K562 (cell line): ENCODE data around the gene DBF4B. TPM values are rescaled to one million over a fixed set of nuclear protein-coding genes. Genes with fewer than 3 reads are reported as not detected.

Experiments used
- ATAC-seq: fragments of 200-7000 bp; cut with Tn5 transposase; 3 replicates; pipeline ENCODE4 v1.9.1; 2020; ENCODE audit warnings: moderate library complexity
- BruUV-seq: library from RNA; stranded (reverse); fragments of 400-500 nt; replicated peaks from 2 replicates; lab custom pipeline; 2021; lab: Mats Ljungman, UMichigan
- CTCF ChIA-PET: fragments of 300-600 bp; formaldehyde crosslinking; extraction: SDS; loops from one replicate; lab custom pipeline; 2021; ENCODE audit warnings: low intra/inter-chr PET ratio; lab: Yijun Ruan, JAX
- POLR2A ChIA-PET: fragments of 300-600, 350-650 bp; sonication (Branson Sonifier 250); formaldehyde crosslinking; extraction: SDS; loops from one replicate; lab custom pipeline; 2021; ENCODE audit warnings: antibody characterized with exemption, inconsistent platforms; lab: Yijun Ruan, JAX
- DNase-seq, 4 experiments: peaks; one replicate each; pipeline versions ENCODE4 v3.0.0 to v3.0.0-alpha.2; 2011 to 2018; ENCODE audit warnings: low spot score in 3 of 4, mixed read lengths in 3 of 4; ENCODE audit errors: extremely low read depth in 1 of 4
- FAIRE-seq: peaks from 2 replicates; lab custom pipeline; 2011; peaks lifted over from hg19 to GRCh38; lab: Jason Lieb, UNC
- H2AFZ ChIP-seq: 2 replicates; pipeline ENCODE4 v1.6.0; 2011; ENCODE audit warnings: low read depth, low read length, control low read depth, inconsistent platforms
- H3K27ac ChIP-seq: fragments of 200-600 bp; 3 replicates; pipeline ENCODE4 v1.8.0; 2011; ENCODE audit warnings: low read depth, mild to moderate bottlenecking, control low read depth, inconsistent platforms, low read length, moderate library complexity, mixed read lengths; ENCODE audit errors: extremely low read depth
- H3K27me3 ChIP-seq, 2 experiments: fragments of 300-600 bp in 1 of 2; 2 replicates in 1 of 2; 3 replicates in 1 of 2; pipeline versions ENCODE4 v1.6.0 to v1.8.0; 2011; ENCODE audit warnings: inconsistent platforms in 2 of 2, low read length in 2 of 2, mild to moderate bottlenecking in 1 of 2, mixed read lengths in 1 of 2, moderate library complexity in 1 of 2; ENCODE audit not compliant: control insufficient read depth in 2 of 2, insufficient read depth in 2 of 2
- H3K36me3 ChIP-seq: fragments of 300-600 bp; 3 replicates; pipeline ENCODE4 v1.8.0; 2011; ENCODE audit warnings: mild to moderate bottlenecking, low read length, inconsistent platforms; ENCODE audit not compliant: control insufficient read depth, insufficient read depth
- H3K4me1 ChIP-seq, 2 experiments: fragments of 200-600 bp in 1 of 2; replicated peaks in 1 of 2; 2 replicates in 1 of 2; 3 replicates in 1 of 2; pipeline versions ENCODE4 v1.5.1 to v1.8.0; 2011; ENCODE audit warnings: inconsistent platforms in 2 of 2, low read length in 2 of 2, mild to moderate bottlenecking in 1 of 2, mixed read lengths in 1 of 2, moderate library complexity in 1 of 2; ENCODE audit not compliant: control insufficient read depth in 2 of 2, insufficient read depth in 2 of 2
- H3K4me2 ChIP-seq: 2 replicates; pipeline ENCODE4 v1.6.1; 2011; ENCODE audit warnings: low read length, control low read depth, inconsistent platforms, mixed read lengths; ENCODE audit not compliant: insufficient read depth
- H3K4me3 ChIP-seq: fragments of 200-600 bp; sonication (generic), shearing (Covaris generic); 2 replicates; pipeline ENCODE4 v1.5.1; 2016; ENCODE audit warnings: control low read depth, inconsistent platforms
- H3K79me2 ChIP-seq: fragments of 200-600 bp; 3 replicates; pipeline ENCODE4 v1.8.0; 2011; ENCODE audit warnings: low read length, inconsistent platforms; ENCODE audit not compliant: control insufficient read depth, insufficient read depth
- H3K9ac ChIP-seq, 2 experiments: 2 replicates each; pipeline versions ENCODE4 v1.6.0 to v1.6.1; 2011; ENCODE audit warnings: low read depth in 2 of 2, low read length in 2 of 2, control low read depth in 1 of 2, inconsistent platforms in 1 of 2, mild to moderate bottlenecking in 1 of 2, mixed read lengths in 1 of 2; ENCODE audit not compliant: insufficient read depth in 1 of 2
- H3K9me1 ChIP-seq: one replicate; pipeline ENCODE4 v1.6.0; 2011; ENCODE audit warnings: inconsistent platforms, mild to moderate bottlenecking, low read length, moderate library complexity; ENCODE audit not compliant: control insufficient read depth, insufficient read depth
- H3K9me3 ChIP-seq: replicated peaks from 2 replicates; pipeline ENCODE4 v1.5.1; 2011; ENCODE audit warnings: low read depth, low read length, inconsistent platforms; ENCODE audit not compliant: control insufficient read depth, insufficient read depth
- H4K20me1 ChIP-seq: replicated peaks from 2 replicates; pipeline ENCODE4 v1.6.1; 2011; ENCODE audit warnings: low read length, inconsistent platforms, mixed read lengths; ENCODE audit not compliant: control insufficient read depth, insufficient read depth
- ATF6 ChIP-seq: sonication (generic); formaldehyde crosslinking; IDR thresholded peaks from 2 replicates; pipeline ENCODE4 v1.4.0; 2020; ENCODE audit warnings: mild to moderate bottlenecking, missing genetic modification reagents
- CBFA2T2 ChIP-seq: fragments of 450-650 bp; conservative IDR thresholded peaks from 2 replicates; pipeline ENCODE4 v1.6.1; 2017; ENCODE audit warnings: mild to moderate bottlenecking
- ESRRA ChIP-seq: fragments of 450-650 bp; IDR thresholded peaks from 2 replicates; pipeline ENCODE4 v1.6.1; 2014; ENCODE audit warnings: low read depth, mild to moderate bottlenecking, moderate library complexity, borderline replicate concordance
- KDM5B ChIP-seq: fragments of 200-600 bp; sonication (generic); IDR thresholded peaks from 2 replicates; pipeline ENCODE4 v1.6.1; 2012; ENCODE audit warnings: low read depth, mild to moderate bottlenecking, moderate library complexity, low read length, control low read depth, inconsistent platforms; ENCODE audit not compliant: insufficient replicate concordance
- MAFF ChIP-seq: IDR thresholded peaks from 2 replicates; pipeline ENCODE4 v1.6.1; 2012; ENCODE audit warnings: low read length, improper control_type of control experiment
- RAD21 ChIP-seq, 2 experiments: fragments of 250-450 bp in 1 of 2; fragments of 450-650 bp in 1 of 2; sonication (Bioruptor Pico) in 1 of 2; formaldehyde crosslinking in 1 of 2; IDR thresholded peaks in 1 of 2; conservative IDR thresholded peaks in 1 of 2; 2 replicates each; pipeline versions ENCODE4 v1.4.0 to v1.8.0; 2020 to 2022; ENCODE audit warnings: mild to moderate bottlenecking in 2 of 2, moderate library complexity in 1 of 2
- ZNF146 ChIP-seq: IDR thresholded peaks from one replicate; pipeline ENCODE4 v1.6.1; 2018; ENCODE audit warnings: missing compliant biosample characterization; ENCODE audit not compliant: unreplicated experiment
- WGBS: fragments of 100-300 bp; shearing (Covaris generic); methylation state at CpG from one replicate; pipeline ENCODE4 v1.1.6; 2016; ENCODE audit warnings: low coverage, mixed read lengths; ENCODE audit not compliant: insufficient coverage; ENCODE audit errors: missing lambda C conversion rate; 5-methylcytosine and 5-hydroxymethylcytosine counted together
- in situ Hi-C: fragments of 300-500 bp; cut with MboI; formaldehyde crosslinking; loops from 4 replicates; pipeline ENCODE4 v1.15.0; 2018; ENCODE audit warnings: inconsistent platforms, mixed read lengths
- intact Hi-C: fragments of 100-400 bp; cut with micrococcal nuclease; formaldehyde crosslinking; loops from 2 replicates; pipeline ENCODE4 v1.14.2; 2022
- polyA plus RNA-seq, 8 experiments: library from polyadenylated mRNA; depleted of rRNA in 4 of 8; stranded (reverse) in 5 of 8; unstranded in 3 of 8; fragments of >200 nt; fragmentation: Nextera tagmentation in 2 of 8; fragmentation: Illumina TruSeq in 1 of 8; extraction: Ambion mirVana in 2 of 8; extraction: Trizol in 1 of 8; gene quantifications; 2 replicates each; pipeline versions ENCODE4 v1.2.1 to v1.2.3, GENCODE V29; 2011 to 2014; ENCODE audit warnings: inconsistent platforms in 1 of 8, missing spikeins in 1 of 8
- total RNA-seq, 7 experiments: library from RNA; depleted of rRNA in 6 of 7; stranded (reverse); fragments of >200 nt in 6 of 7; fragmentation: Illumina TruSeq in 2 of 7; extraction: Trizol in 2 of 7; gene quantifications; 2 replicates each; pipeline versions ENCODE4 v1.2.1 to v1.2.3, GENCODE V29; 2011 to 2021; ENCODE audit warnings: low replicate concordance in 1 of 7
- TF ChIP-seq, protein P1 (sequence below): sonication (generic); formaldehyde crosslinking; IDR thresholded peaks from 2 replicates; pipeline ENCODE4 v1.8.1; 2023; ENCODE audit warnings: mild to moderate bottlenecking, missing genetic modification reagents, moderate library complexity
- TF ChIP-seq, protein P2 (sequence below): fragments of 450-650 bp; IDR thresholded peaks from 2 replicates; pipeline ENCODE4 v1.6.1; 2017; ENCODE audit warnings: mild to moderate bottlenecking, moderate library complexity
- TF ChIP-seq, protein P3 (sequence below), 3 experiments: fragments of 200-800 bp in 1 of 3; fragments of 250-450 bp in 1 of 3; fragments of 450-650 bp in 1 of 3; sonication (Bioruptor Pico) in 1 of 3; sonication (Bioruptor generic) in 1 of 3; formaldehyde crosslinking in 1 of 3; IDR thresholded peaks; 2 replicates each; pipeline versions ENCODE4 v1.6.1 to v1.8.0; 2016 to 2022; ENCODE audit warnings: mild to moderate bottlenecking in 2 of 3, missing genetic modification characterization in 2 of 3, missing compliant biosample characterization in 1 of 3, moderate library complexity in 1 of 3
- TF ChIP-seq, protein P4 (sequence below): fragments of 450-650 bp; conservative IDR thresholded peaks from 2 replicates; pipeline ENCODE4 v1.6.1; 2016; ENCODE audit warnings: missing genetic modification characterization, low read depth, mild to moderate bottlenecking, control low read depth, missing compliant biosample characterization

DBF4B gene
- total and polyA plus RNA-seq, 9 of the 15 experiments (the other 6 are each of a cell fraction or from before 2014, with no cell fraction given), result 2.5 to 26.9 (median 14.6) TPM

DNA sequence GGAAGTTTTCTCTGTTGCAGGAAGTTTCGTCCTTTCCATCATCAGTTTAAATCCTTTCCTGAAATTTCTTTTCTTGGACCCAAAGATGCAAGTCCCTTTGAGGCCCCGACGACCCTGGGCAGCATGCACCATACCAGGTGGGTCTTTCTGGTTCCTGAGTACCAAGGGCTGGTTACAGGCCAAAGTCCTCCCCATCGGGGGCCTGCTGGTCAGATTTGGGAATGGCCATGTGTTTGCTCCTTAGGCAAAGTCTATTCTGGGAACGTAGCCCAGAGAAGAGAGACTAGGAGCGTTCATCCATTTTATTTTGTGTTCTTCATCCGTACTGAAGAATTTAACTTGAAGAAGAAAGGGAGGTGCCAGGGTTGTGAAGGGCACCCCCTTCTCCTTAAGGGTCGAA lies 32.9 kb downstream of the DBF4B start:
- no peak overlapping the region for H3K4me3 ChIP-seq
- ATAC-seq (no peak), DNase-seq (no peak), FAIRE-seq (no peak)
- no peaks in the 10 kb centered on the region for H3K79me2 ChIP-seq
- ChIA-PET POLR2A (interaction anchor here (1.4 kb wide), 1 partner anchor 22 kb away, joined by 4 read pairs; no protein-coding TSS in a partner anchor), CTCF (no interaction called here)
- BruUV-seq, result no TSS peak
- in situ Hi-C loops, result no loop called here
- no peaks in the 10 kb centered on the region; the same call in 1 of the 2 replicates for H4K20me1 ChIP-seq
- H3K9ac ChIP-seq, result no peak overlapping the region
- H3K4me1 ChIP-seq, result peaks cover 3 to 10% of the 10 kb centered on the region in 2 experiments; a peak in 3 of 5 replicates
- H3K27me3 ChIP-seq, result no peaks in the 10 kb centered on the region
- no peak overlapping the region for H2AFZ ChIP-seq
- H3K4me2 ChIP-seq, result no peak overlapping the region
- H3K27ac ChIP-seq, result no peak overlapping the region
- H3K9me3 ChIP-seq, result no peaks in the 10 kb centered on the region
- WGBS, result 87% methylated on average over 8 of the region's 8 CpGs
- intact Hi-C loops, result no loop called here
- H3K9me1 ChIP-seq, result no peaks in the 10 kb centered on the region
- H3K36me3 ChIP-seq, result peaks cover 43% of the 10 kb centered on the region; the same call in 2 of the 3 replicates
- TF ChIP-seq ATF6 (no peak), KDM5B (no peak), MAFF (no peak), CBFA2T2 (no peak), RAD21 (CRISPR knock-in tag; conservative IDR thresholded peaks at IDR 0.05 in 1 of 2, IDR thresholded peaks at IDR 0.05 in 1 of 2) (no peak), ESRRA (no peak), ZNF146 (no peak)
- TF ChIP-seq, protein P1, sequence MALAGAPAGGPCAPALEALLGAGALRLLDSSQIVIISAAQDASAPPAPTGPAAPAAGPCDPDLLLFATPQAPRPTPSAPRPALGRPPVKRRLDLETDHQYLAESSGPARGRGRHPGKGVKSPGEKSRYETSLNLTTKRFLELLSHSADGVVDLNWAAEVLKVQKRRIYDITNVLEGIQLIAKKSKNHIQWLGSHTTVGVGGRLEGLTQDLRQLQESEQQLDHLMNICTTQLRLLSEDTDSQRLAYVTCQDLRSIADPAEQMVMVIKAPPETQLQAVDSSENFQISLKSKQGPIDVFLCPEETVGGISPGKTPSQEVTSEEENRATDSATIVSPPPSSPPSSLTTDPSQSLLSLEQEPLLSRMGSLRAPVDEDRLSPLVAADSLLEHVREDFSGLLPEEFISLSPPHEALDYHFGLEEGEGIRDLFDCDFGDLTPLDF (CRISPR knock-in tag), result no peak
- TF ChIP-seq, protein P2, sequence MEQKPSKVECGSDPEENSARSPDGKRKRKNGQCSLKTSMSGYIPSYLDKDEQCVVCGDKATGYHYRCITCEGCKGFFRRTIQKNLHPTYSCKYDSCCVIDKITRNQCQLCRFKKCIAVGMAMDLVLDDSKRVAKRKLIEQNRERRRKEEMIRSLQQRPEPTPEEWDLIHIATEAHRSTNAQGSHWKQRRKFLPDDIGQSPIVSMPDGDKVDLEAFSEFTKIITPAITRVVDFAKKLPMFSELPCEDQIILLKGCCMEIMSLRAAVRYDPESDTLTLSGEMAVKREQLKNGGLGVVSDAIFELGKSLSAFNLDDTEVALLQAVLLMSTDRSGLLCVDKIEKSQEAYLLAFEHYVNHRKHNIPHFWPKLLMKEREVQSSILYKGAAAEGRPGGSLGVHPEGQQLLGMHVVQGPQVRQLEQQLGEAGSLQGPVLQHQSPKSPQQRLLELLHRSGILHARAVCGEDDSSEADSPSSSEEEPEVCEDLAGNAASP, result no peak
- TF ChIP-seq, protein P3, sequence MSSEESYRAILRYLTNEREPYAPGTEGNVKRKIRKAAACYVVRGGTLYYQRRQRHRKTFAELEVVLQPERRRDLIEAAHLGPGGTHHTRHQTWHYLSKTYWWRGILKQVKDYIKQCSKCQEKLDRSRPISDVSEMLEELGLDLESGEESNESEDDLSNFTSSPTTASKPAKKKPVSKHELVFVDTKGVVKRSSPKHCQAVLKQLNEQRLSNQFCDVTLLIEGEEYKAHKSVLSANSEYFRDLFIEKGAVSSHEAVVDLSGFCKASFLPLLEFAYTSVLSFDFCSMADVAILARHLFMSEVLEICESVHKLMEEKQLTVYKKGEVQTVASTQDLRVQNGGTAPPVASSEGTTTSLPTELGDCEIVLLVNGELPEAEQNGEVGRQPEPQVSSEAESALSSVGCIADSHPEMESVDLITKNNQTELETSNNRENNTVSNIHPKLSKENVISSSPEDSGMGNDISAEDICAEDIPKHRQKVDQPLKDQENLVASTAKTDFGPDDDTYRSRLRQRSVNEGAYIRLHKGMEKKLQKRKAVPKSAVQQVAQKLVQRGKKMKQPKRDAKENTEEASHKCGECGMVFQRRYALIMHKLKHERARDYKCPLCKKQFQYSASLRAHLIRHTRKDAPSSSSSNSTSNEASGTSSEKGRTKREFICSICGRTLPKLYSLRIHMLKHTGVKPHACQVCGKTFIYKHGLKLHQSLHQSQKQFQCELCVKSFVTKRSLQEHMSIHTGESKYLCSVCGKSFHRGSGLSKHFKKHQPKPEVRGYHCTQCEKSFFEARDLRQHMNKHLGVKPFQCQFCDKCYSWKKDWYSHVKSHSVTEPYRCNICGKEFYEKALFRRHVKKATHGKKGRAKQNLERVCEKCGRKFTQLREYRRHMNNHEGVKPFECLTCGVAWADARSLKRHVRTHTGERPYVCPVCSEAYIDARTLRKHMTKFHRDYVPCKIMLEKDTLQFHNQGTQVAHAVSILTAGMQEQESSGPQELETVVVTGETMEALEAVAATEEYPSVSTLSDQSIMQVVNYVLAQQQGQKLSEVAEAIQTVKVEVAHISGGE (CRISPR knock-in tag; IDR thresholded peaks at IDR 0.05), result no peak
- TF ChIP-seq, protein P4, sequence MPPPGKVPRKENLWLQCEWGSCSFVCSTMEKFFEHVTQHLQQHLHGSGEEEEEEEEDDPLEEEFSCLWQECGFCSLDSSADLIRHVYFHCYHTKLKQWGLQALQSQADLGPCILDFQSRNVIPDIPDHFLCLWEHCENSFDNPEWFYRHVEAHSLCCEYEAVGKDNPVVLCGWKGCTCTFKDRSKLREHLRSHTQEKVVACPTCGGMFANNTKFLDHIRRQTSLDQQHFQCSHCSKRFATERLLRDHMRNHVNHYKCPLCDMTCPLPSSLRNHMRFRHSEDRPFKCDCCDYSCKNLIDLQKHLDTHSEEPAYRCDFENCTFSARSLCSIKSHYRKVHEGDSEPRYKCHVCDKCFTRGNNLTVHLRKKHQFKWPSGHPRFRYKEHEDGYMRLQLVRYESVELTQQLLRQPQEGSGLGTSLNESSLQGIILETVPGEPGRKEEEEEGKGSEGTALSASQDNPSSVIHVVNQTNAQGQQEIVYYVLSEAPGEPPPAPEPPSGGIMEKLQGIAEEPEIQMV (tag), result no peak
